Breast epithelium (tissue), 3 donors: ENCODE data around the gene UBE2O.

Experiments
- CTCF ChIP-seq, 3 donors: fragments of 450-650 bp; IDR thresholded peaks; one replicate each; pipeline ENCODE4 v1.5.1; 2016 to 2017; ENCODE audit warnings: antibody characterized with exemption in 3 of 3, mild to moderate bottlenecking in 3 of 3, moderate library complexity in 3 of 3
- POLR2A ChIP-seq: fragments of 450-650 bp; IDR thresholded peaks from one replicate; pipeline ENCODE4 v1.6.1; 2016; ENCODE audit warnings: antibody characterized with exemption, mild to moderate bottlenecking, moderate library complexity
- POLR2AphosphoS5 ChIP-seq, 3 donors: sonication (generic); formaldehyde crosslinking; IDR thresholded peaks; one replicate each; pipeline ENCODE4 v1.6.1; 2017; ENCODE audit warnings: antibody characterized with exemption in 3 of 3

GRCh38 chr17:76471498-76472257 lies 18.7 kb upstream of the UBE2O start:
- TF ChIP-seq CTCF (IDR thresholded peaks at IDR 0.05) (no peak), POLR2AphosphoS5 (IDR thresholded peaks at IDR 0.05) (no peak), POLR2A (no peak)
